Endometrial microvascular endothelial cells (primary cell): ENCODE results near the gene RBM8A. TPM values are rescaled to one million over a fixed set of nuclear protein-coding genes. Genes with fewer than 3 reads are reported as not detected.

Experiments used
- in situ Hi-C: cut with HindIII; loops from 2 replicates; pipeline ENCODE4 v1.10.0; 2017; ENCODE audit warnings: low sequenced_read_pairs, low pct_unique_long_range_greater_than_20kb; ENCODE audit errors: inconsistent ontology term
- total RNA-seq: library from RNA; depleted of rRNA; stranded (reverse); fragments of >200 nt; gene quantifications from one replicate; pipeline ENCODE4 v1.2.3, GENCODE V29; 2015; ENCODE audit errors: inconsistent ontology term

Gene RBM8A
- total RNA-seq: 224 TPM

DNA sequence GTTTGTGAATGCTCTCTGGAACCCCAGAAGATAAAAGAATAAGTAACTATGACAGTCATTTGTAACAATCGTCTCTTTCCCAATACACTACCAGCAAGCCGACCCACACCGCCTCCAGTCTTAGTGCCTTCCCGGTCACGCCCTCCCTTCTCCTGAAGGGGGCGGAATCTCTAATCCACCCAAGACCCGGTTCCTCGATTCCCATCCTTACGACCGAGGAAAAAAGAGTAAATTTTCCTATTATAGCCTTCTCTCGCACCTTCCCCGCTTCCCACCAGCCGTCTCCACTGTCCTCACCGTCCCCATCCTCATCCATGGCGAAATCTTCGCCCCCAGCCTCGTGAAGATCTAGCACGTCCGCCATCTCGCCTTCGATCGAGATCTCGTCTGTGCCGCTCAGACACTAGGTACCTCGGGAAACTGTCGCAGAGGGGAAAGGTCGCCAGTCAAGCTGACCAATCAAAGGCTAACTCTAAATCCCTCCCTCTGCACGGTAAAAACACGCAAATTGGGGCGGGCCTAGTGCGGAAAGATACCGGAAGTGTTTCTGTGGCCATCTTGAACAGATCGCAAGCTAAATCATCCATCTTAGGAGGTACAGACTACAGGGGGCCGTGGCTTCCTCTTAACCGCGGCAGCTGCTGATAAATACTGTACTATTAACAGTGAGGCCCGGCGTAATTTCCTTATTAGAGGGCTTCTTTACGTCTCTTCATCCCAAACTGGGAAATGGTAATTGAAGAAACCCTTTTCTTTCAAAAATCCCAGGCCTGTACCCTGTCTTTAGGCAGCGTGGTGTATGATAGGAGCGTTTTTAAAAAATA is at the start of gene RBM8A:
TSS of gene RBM8A (minus strand) at position 422 of the 824 bp plus-strand sequence. CDS start at position 364, 58 bp downstream.
- in situ Hi-C loops: no loop called here

DNA sequence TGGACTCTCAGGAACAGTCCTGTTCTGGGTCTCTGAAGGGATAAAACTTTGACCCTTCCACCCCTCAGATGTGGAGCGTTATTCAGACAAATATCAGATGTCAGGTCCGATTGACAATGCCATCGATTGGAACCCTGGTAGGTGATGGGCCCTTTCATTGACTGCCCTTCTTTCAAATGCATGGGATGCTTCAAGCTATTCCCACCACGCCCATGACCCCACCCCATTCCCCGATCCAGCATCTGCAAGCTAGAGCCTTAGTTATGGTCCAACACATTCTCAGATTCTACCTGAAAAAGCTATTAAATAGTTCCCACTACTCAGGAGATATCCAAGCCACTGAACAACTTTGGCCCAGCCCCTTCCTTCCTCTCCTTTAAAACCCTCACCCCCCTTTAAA is 49.7 kb upstream of the RBM8A start:
- in situ Hi-C loops: no loop called here

GRCh38 chr1:145975216-145975615 is 47.9 kb upstream of the RBM8A start:
- in situ Hi-C loops: no loop called here

- in situ Hi-C loops: no loop called here
Observed at GRCh38 chr1:145974721-145975120, 47.4 kb upstream of the RBM8A start.

- in situ Hi-C loops: no loop called here
Observed at GRCh38 chr1:145972580-145972979, 45.3 kb upstream of the RBM8A start.

- in situ Hi-C loops: loop anchor here (10.0 kb wide), 1 partner anchor 52 kb away; the partner anchor contains the start of genes ITGA10 and PEX11B
Observed at GRCh38 chr1:145967288-145967687, 40.0 kb upstream of the RBM8A start.

GRCh38 chr1:145965119-145965744 is 37.9 kb upstream of the RBM8A start:
- in situ Hi-C loops: loop anchor here (10.0 kb wide), 1 partner anchor 50 kb away; the partner anchor contains the start of genes ITGA10 and PEX11B

DNA sequence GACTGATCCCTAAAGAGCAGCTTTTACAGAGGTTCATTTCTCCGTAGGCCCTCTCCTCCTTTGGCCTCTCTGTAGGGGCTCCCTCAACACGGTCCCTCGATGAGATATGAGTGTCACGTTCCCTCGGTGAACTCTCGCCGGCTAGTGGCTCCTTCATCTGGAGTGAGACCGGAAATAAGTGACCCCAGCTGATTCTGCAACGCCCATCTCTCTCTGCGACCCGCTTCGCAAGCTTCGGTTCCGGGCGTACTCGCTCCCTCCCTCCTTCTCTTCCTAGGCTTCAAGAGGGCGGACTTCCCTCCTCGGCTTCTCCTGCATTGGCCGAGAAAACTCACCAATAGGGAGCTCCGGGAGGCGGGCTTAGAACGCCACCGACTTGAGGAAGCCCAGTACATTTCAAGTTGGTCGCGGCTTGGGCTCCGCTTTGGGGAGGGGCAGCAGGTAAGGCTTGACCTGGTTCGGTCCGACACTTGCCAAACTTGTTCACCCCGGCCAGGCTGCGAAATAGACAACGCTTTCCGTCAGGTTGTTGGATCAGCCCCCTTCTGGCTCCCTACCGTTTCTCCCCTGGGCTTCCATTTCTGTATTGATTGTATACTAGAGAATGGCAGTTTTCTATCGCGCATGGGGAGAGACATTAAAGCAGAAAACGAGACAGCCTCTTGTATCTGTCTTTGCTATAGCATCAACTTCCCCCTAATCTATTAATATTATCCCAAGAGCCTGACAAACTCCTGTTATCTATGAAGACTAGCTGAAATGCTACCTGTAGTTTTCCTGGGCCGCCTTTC is 37.2 kb upstream of the RBM8A start, which contains the start of the genes ANKRD34A and POLR3GL:
TSS of gene ANKRD34A (minus strand) at position 248 of the 791 bp plus-strand sequence. CDS start 2,816 bp downstream, outside the sequence.
TSS of gene POLR3GL (plus strand) at position 363 of the 791 bp plus-strand sequence. CDS start 10,176 bp downstream, outside the sequence.
- in situ Hi-C loops: loop anchor here (5.0 to 10.0 kb wide), 2 partner anchors 50 to 107 kb away; partner anchors contain the start of genes ITGA10, PEX11B and PIAS3

DNA sequence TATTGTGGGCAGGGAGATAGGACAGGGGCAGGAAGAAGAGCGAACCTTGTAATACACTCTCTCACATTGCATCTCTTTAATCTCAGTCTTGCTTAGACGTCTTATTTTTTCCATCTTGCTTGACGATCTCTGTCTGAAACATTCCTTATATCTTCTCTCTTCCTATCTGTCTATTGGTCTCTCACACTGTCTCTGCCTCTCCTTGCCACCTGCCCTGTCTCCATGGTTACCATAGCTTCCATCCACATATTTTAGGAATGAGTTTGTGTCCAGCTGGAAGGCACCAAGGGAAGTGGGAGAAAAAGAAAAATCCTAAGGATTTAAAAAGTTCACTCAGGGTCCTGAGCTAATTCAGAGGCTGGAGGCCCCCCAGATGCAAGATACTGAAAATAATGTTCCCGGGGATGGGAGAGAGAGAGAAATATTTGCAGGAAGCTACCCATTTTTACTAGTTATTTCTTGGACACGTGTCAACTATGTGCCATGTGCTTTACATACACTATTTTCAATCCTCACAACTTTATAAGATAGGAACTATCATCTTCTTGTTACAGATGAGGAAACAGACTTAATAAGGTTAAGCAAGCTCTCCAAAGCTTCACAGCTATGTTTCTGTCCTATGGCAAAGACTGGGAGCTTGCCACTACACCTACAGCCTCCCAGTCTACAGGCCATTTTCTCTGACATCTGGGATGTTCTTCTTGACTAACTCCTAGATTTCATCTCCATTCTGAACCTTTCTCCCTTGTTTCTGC is 36.2 kb upstream of the RBM8A start:
- in situ Hi-C loops: loop anchor here (5.0 to 10.0 kb wide), 2 partner anchors 49 to 106 kb away; partner anchors contain the start of genes ITGA10, PEX11B and PIAS3

DNA sequence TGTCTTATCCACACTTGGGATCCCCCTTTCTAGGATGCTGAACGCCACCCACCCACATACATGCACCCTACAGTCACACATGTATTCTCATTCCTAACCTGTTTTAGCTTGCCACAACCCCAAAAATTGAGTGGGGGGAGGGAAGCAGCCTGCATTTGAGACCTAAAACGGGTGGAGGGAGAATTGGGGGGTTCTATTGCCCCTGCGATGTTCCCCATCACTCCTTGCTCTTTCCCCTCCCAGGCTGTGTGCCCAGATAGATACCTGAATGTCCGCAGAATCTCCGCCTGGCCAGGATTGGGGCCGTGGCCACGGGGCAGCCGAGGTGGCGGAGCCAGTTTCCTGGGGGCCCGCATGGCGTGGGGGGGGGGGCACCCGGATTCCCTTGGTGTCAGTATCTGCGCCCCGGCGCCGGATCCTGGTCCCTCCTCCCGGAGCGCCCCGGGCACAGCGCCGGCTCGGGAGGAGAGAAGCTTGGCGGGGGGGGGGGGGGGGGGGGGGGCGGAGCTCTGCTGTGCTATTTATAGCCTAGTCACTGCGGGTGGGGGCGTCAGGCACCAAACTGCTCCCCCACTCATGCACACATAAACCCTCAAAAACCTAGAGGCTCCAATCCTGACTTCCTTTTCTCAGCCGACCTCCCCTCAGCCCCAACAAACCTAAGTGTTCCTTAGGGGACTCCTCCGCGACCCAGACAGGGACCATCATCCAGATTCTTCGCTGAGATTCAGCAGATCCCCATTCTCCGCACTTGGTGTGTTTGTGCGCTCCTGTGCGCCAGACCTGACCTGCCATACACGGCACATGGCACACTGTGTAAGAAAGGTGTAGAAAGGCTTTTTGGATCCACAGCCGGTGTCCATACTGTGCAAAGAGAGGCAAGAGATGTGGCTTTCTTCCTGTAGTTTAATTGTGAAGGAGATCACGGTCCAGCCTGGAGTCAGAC is 35.1 kb upstream of the RBM8A start:
- in situ Hi-C loops: loop anchor here (5.0 to 10.0 kb wide), 2 partner anchors 48 to 105 kb away; partner anchors contain the start of genes ITGA10, PEX11B and PIAS3

DNA sequence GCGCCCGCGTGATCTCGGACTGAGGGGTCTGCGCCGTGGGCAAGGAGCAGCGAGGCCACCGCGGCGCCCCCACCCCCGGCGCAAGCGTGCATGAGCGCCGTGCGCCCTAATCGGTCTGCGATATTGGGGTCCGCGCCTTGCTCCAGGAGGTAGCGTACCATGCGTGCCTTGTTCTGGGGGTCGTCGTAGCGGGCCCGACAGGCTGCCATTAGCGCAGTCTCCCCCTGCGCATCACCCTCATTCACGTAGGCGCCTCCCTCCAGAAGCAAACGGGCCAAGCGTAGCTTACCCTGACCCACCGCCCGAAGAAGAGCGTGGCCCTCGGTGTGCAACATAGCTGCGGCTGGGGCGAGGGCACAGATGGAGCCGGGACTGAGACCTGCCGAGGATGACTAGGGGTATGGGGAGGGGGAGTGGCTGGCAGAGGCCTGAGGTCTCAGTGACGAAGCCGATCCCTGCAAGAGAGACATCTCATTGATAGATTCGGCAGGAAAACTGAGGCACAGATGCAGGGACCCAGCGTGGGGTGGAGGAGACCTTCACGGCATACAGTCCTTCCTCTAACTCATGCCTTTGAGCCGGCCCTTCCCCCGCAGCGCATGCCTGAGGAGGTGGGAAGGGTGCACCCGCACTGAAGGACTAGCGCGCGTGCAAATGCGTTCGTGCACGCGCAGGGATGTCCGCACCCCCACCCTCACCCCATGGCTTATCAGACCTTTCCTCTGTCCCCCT is 34.3 kb upstream of the RBM8A start:
- in situ Hi-C loops: loop anchor here (5.0 to 10.0 kb wide), 2 partner anchors 47 to 104 kb away; partner anchors contain the start of genes ITGA10, PEX11B and PIAS3

DNA sequence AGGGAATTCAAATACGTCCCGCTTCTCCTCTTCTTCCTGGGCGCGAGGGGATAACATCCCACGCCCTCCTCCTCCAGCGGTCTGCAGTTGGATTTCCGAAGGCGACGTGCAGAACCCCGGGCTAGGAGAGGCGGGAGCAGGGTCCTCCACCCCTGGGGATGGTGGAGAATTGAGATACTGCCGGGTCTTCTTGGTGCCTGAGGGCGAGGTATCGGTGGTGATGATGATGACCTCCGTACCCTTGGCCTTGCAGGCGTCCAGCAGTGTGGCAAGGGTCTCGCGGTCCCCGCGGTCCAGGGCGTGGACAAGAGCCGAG is 33.8 kb upstream of the RBM8A start:
- in situ Hi-C loops: loop anchor here (5.0 to 10.0 kb wide), 2 partner anchors 46 to 104 kb away; partner anchors contain the start of genes ITGA10, PEX11B and PIAS3

DNA sequence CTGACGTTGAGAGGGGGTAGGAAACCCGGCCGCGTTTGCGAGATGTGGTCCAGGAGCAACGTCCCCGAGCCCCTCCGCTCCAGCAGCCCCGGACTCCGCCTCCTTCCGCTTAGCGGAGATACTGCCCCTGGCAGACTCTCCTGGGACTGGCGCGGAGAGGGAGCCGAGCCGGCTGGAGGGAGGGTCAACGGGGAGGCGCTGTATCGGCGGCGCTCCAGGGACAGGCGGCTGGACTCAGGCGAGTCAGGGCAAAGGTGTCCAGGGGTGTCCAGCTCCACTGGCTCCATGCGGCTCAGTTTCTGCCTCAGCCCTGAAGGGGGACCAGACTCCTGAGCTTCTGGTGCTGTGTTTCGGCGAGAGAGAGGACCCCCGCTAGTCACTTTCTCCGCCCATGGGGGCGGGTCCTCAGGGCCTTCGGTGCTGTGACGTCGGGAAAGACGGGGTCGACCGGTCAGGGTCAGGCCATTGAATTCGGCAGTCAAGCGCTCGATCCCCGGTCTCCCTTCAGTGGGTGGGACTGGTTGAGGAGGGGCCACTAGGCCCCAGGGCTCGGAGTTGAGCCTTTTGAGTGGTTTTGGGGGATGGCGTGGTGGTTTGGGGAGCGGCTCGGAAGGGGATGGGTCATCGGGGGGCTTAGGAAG is 33.3 kb upstream of the RBM8A start:
- in situ Hi-C loops: loop anchor here (5.0 to 10.0 kb wide), 2 partner anchors 46 to 103 kb away; partner anchors contain the start of genes ITGA10, PEX11B and PIAS3

- in situ Hi-C loops: loop anchor here (5.0 to 10.0 kb wide), 2 partner anchors 45 to 103 kb away; partner anchors contain the start of genes ITGA10, PEX11B and PIAS3
Observed at GRCh38 chr1:145959957-145960467, 32.7 kb upstream of the RBM8A start.

DNA sequence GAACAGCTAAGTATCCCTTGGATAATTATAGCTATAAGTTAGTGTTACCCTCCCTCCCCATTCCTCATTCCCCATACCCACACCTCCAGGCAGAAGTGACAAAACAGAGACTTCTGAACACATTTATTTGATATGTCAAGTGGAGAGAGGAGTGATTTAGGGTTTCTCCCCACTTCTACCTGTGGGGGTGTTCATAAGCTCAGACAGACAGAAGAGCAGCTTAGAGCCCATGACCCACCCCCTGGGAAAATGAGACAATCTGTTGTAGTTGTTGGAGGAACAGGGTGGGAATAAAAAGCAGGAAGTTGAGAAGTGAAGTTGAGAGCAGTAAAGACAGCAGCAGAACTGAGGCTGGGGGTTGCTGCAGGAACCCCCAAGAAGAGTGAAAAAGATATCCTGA is 32.0 kb upstream of the RBM8A start:
- in situ Hi-C loops: no loop called here
